D721Med (cell line): ENCODE measurements around the gene IDH3B.
"Not testable (repeated sequence)": the region's sequence is repeated elsewhere in the genome, so short reads cannot be mapped to it uniquely, and the experiment has no call there.

Source experiments
- DNase-seq: peaks from one replicate; pipeline ENCODE4 v3.0.0; 2011; ENCODE audit warnings: low spot score; ENCODE audit not compliant: insufficient read length
- FAIRE-seq: peaks from 2 replicates; lab custom pipeline; 2011; peaks lifted over from hg19 to GRCh38; lab: Jason Lieb, UNC
- CTCF ChIP-seq: IDR thresholded peaks from 2 replicates; pipeline ENCODE4 v1.5.1; 2012; ENCODE audit warnings: mild to moderate bottlenecking, control low read depth; ENCODE audit not compliant: insufficient read depth; ENCODE audit errors: missing control alignments

The IDH3B gene

GRCh38 chr20:2698912-2699311 lies 34.9 kb upstream of the IDH3B start:
- TF ChIP-seq CTCF, result no peak
- no peak for DNase-seq

GRCh38 chr20:2698186-2698817 lies 34.3 kb upstream of the IDH3B start:
- TF ChIP-seq CTCF, result no peak
- DNase-seq, result no peak
- no peak for FAIRE-seq

More at GRCh38 chr20:2698912-2699311, 34.9 kb upstream of the IDH3B start:
- FAIRE-seq, result no peak

GRCh38 chr20:2697768-2698167 lies 33.8 kb upstream of the IDH3B start:
- no peak for TF ChIP-seq CTCF
- no peak for FAIRE-seq

GRCh38 chr20:2696646-2697045 lies 32.6 kb upstream of the IDH3B start:
- FAIRE-seq (no peak), DNase-seq (no peak)
- no peak for TF ChIP-seq CTCF

More at GRCh38 chr20:2697768-2698167, 33.8 kb upstream of the IDH3B start:
- DNase-seq, result no peak

- DNase-seq, FAIRE-seq: not testable (repeated sequence)
Observed at GRCh38 chr20:2695984-2696525, 32.0 kb upstream of the IDH3B start.

GRCh38 chr20:2695206-2695983 lies 31.4 kb upstream of the IDH3B start:
- DNase-seq, result no peak
- FAIRE-seq, result no peak

More at GRCh38 chr20:2695206-2695983, 31.4 kb upstream of the IDH3B start:
- TF ChIP-seq CTCF, result no peak
